Subcutaneous abdominal adipose tissue (tissue), 5 donors: Measurements from ENCODE around the gene VPS39.
A peak's percentile ranks its signal among the peaks of the same experiment; 100 is the strongest.
"Not testable (repeated sequence)": the region's sequence is repeated elsewhere in the genome, so short reads cannot be mapped to it uniquely, and the experiment has no call there.

Experiments used
- H3K27ac ChIP-seq: one replicate; pipeline ENCODE4 v1.7.0; 2013; ENCODE audit warnings: low read depth, mild to moderate bottlenecking, inconsistent platforms, low read length, moderate library complexity
- H3K27me3 ChIP-seq, 5 donors: one replicate each; pipeline ENCODE4 v1.7.0; 2013; ENCODE audit warnings: low read length in 5 of 5, inconsistent platforms in 1 of 5; ENCODE audit not compliant: control insufficient read depth in 5 of 5, insufficient read depth in 4 of 5
- H3K36me3 ChIP-seq, 5 donors: one replicate each; pipeline ENCODE4 v1.7.0; 2013; ENCODE audit warnings: low read length in 5 of 5; ENCODE audit not compliant: control insufficient read depth in 5 of 5, insufficient read depth in 5 of 5
- H3K4me1 ChIP-seq, 5 donors: one replicate each; pipeline ENCODE4 v1.7.0; 2013; ENCODE audit warnings: low read length in 5 of 5, mild to moderate bottlenecking in 3 of 5, moderate library complexity in 1 of 5; ENCODE audit not compliant: control insufficient read depth in 5 of 5, insufficient read depth in 5 of 5
- H3K4me3 ChIP-seq, 5 donors: one replicate each; pipeline ENCODE4 v1.7.0; 2013; ENCODE audit warnings: low read length in 5 of 5, low read depth in 1 of 5
- H3K9ac ChIP-seq, 5 donors: one replicate each; pipeline ENCODE4 v1.7.0; 2013; ENCODE audit warnings: low read length in 5 of 5, mild to moderate bottlenecking in 4 of 5, moderate library complexity in 3 of 5
- H3K9me3 ChIP-seq, 5 donors: one replicate each; pipeline ENCODE4 v1.7.0; 2013; ENCODE audit warnings: low read length in 5 of 5; ENCODE audit not compliant: control insufficient read depth in 5 of 5
- donor health status: healthy.
- donor health status: healthy.
- donor health status: healthy.
- donor health status: healthy.
- donor health status: healthy.

Gene VPS39

GRCh38 chr15:42207674-42208579 lies at the start of gene VPS39:
Gene VPS39, minus strand, starts transcription at chr15:42208304. Its CDS starts 151 bp downstream, at chr15:42208153.
- Histone ChIP-seq H3K9me3 (no peaks in the 10 kb centered on the region), H3K9ac (peak within 1 kb of the TSS; percentile 85 to 99 (median 95)), H3K4me1 (peaks cover 7 to 24% (median 23%) of the 10 kb centered on the region in 5 donors), H3K27ac (peak within 1 kb of the TSS; percentile 88), H3K27me3 (no peaks in the 10 kb centered on the region), H3K36me3 (peaks cover 15 to 27% (median 16%) of the 10 kb centered on the region in 5 donors), H3K4me3 (peak within 1 kb of the TSS; percentile 84 to 98 (median 94))

GRCh38 chr15:42253300-42253699 lies 45.2 kb upstream of the VPS39 start:
- peaks cover 20 to 45% (median 30%) of the 10 kb centered on the region in 5 donors for H3K36me3 ChIP-seq
- H3K27ac ChIP-seq: no peak overlapping the region
- H3K4me1 ChIP-seq: no peaks in the 10 kb centered on the region
- H3K27me3 ChIP-seq: no peaks in the 10 kb centered on the region
- no peak overlapping the region for H3K4me3 ChIP-seq
- H3K9me3 ChIP-seq: no peaks in the 10 kb centered on the region
- no peak overlapping the region for H3K9ac ChIP-seq

- H3K9ac ChIP-seq: no peak overlapping the region
- peaks cover 37 to 50% (median 42%) of the 10 kb centered on the region in 5 donors for H3K36me3 ChIP-seq
- H3K27ac ChIP-seq: no peak overlapping the region
- no peaks in the 10 kb centered on the region for H3K27me3 ChIP-seq
- H3K4me3 ChIP-seq: no peak overlapping the region
- no peaks in the 10 kb centered on the region for H3K4me1 ChIP-seq
- no peaks in the 10 kb centered on the region for H3K9me3 ChIP-seq
Measured at GRCh38 chr15:42240823-42241222, 32.7 kb upstream of the VPS39 start.

GRCh38 chr15:42239528-42240182 lies 31.6 kb upstream of the VPS39 start:
- H3K9ac ChIP-seq: no peak overlapping the region
- peaks cover 44 to 60% (median 50%) of the 10 kb centered on the region in 5 donors for H3K36me3 ChIP-seq
- no peaks in the 10 kb centered on the region for H3K4me1 ChIP-seq
- no peak overlapping the region for H3K27ac ChIP-seq
- no peak overlapping the region for H3K4me3 ChIP-seq
- no peaks in the 10 kb centered on the region for H3K9me3 ChIP-seq
- no peaks in the 10 kb centered on the region for H3K27me3 ChIP-seq

- Histone ChIP-seq H3K27ac (no peak overlapping the region), H3K4me3 (no peak overlapping the region), H3K4me1 (no peaks in the 10 kb centered on the region), H3K9ac (no peak overlapping the region), H3K27me3 (no peaks in the 10 kb centered on the region), H3K9me3 (no peaks in the 10 kb centered on the region), H3K36me3 (peaks cover 56 to 91% (median 68%) of the 10 kb centered on the region in 5 donors)
Measured at GRCh38 chr15:42233107-42233506, 25.0 kb upstream of the VPS39 start.

- Histone ChIP-seq H3K36me3 (peaks cover 57 to 91% (median 67%) of the 10 kb centered on the region in 5 donors), H3K27me3 (no peaks in the 10 kb centered on the region), H3K27ac (no peak overlapping the region)
Measured at GRCh38 chr15:42232606-42233005, 24.5 kb upstream of the VPS39 start.

GRCh38 chr15:42231088-42231487 lies 23.0 kb upstream of the VPS39 start:
- no peak overlapping the region for H3K27ac ChIP-seq
- no peaks in the 10 kb centered on the region for H3K27me3 ChIP-seq
- peaks cover 58 to 92% (median 68%) of the 10 kb centered on the region in 5 donors for H3K36me3 ChIP-seq
- no peak overlapping the region for H3K9ac ChIP-seq
- no peaks in the 10 kb centered on the region for H3K4me1 ChIP-seq
- no peaks in the 10 kb centered on the region for H3K9me3 ChIP-seq
- no peak overlapping the region for H3K4me3 ChIP-seq

More at GRCh38 chr15:42232606-42233005, 24.5 kb upstream of the VPS39 start:
- Histone ChIP-seq H3K4me1 (no peaks in the 10 kb centered on the region), H3K4me3 (no peak overlapping the region), H3K9me3 (no peaks in the 10 kb centered on the region), H3K9ac (no peak overlapping the region)

GRCh38 chr15:42228981-42229380 lies 20.9 kb upstream of the VPS39 start:
- H3K9me3 ChIP-seq, H3K27me3 ChIP-seq: not testable (repeated sequence)
- peaks cover 58 to 94% (median 73%) of the 10 kb centered on the region in 5 donors for H3K36me3 ChIP-seq

GRCh38 chr15:42228036-42228435 lies 19.9 kb upstream of the VPS39 start:
- Histone ChIP-seq H3K4me3 (no peak overlapping the region), H3K4me1 (no peaks in the 10 kb centered on the region), H3K9me3 (no peaks in the 10 kb centered on the region), H3K27ac (no peak overlapping the region), H3K27me3 (no peaks in the 10 kb centered on the region), H3K36me3 (peaks cover 56 to 94% (median 80%) of the 10 kb centered on the region in 5 donors), H3K9ac (no peak overlapping the region)

More at GRCh38 chr15:42228981-42229380, 20.9 kb upstream of the VPS39 start:
- not testable (repeated sequence) for H3K27ac ChIP-seq, H3K4me1 ChIP-seq, H3K4me3 ChIP-seq, H3K9ac ChIP-seq

GRCh38 chr15:42226648-42227047 lies 18.5 kb upstream of the VPS39 start:
- no peaks in the 10 kb centered on the region for H3K27me3 ChIP-seq
- peaks cover 54 to 89% (median 78%) of the 10 kb centered on the region in 5 donors for H3K36me3 ChIP-seq
- H3K4me3 ChIP-seq: no peak overlapping the region
- no peak overlapping the region for H3K9ac ChIP-seq
- no peak overlapping the region for H3K27ac ChIP-seq
- no peaks in the 10 kb centered on the region for H3K9me3 ChIP-seq
- no peaks in the 10 kb centered on the region for H3K4me1 ChIP-seq
